Skeletal muscle tissue (tissue), 4 donors: ENCODE measurements around the gene SP9. TPM values are rescaled to one million over a fixed set of nuclear protein-coding genes. Genes with fewer than 3 reads are reported as not detected.

ENCODE experiments used
- H3K27ac ChIP-seq: one replicate; pipeline ENCODE4 v1.7.0; 2013; ENCODE audit warnings: mild to moderate bottlenecking, low read depth, low read length, inconsistent platforms
- H3K27me3 ChIP-seq, 3 donors: one replicate each; pipeline ENCODE4 v1.7.0; 2013; ENCODE audit warnings: low read length in 3 of 3; ENCODE audit not compliant: control insufficient read depth in 3 of 3, insufficient read depth in 3 of 3
- H3K36me3 ChIP-seq, 3 donors: one replicate each; pipeline ENCODE4 v1.7.0; 2013; ENCODE audit warnings: low read length in 3 of 3; ENCODE audit not compliant: control insufficient read depth in 3 of 3, insufficient read depth in 3 of 3
- H3K4me1 ChIP-seq, 3 donors: one replicate each; pipeline ENCODE4 v1.7.0; 2013; ENCODE audit warnings: low read length in 3 of 3, mild to moderate bottlenecking in 3 of 3; ENCODE audit not compliant: control insufficient read depth in 3 of 3, insufficient read depth in 3 of 3
- H3K4me3 ChIP-seq, 3 donors: one replicate each; pipeline ENCODE4 v1.7.0; 2013; ENCODE audit warnings: low read length in 3 of 3
- H3K9ac ChIP-seq, 3 donors: one replicate each; pipeline ENCODE4 v1.7.0; 2013; ENCODE audit warnings: low read length in 3 of 3, mild to moderate bottlenecking in 3 of 3, moderate library complexity in 2 of 3, low read depth in 1 of 3
- H3K9me3 ChIP-seq, 3 donors: one replicate each; pipeline ENCODE4 v1.7.0; 2013; ENCODE audit warnings: low read length in 3 of 3; ENCODE audit not compliant: control insufficient read depth in 3 of 3
- total RNA-seq: library from RNA; depleted of rRNA; stranded (reverse); fragments of >200 nt; gene quantifications from one replicate; pipeline ENCODE4 v1.2.3, GENCODE V29; 2014
- donor health status: Osteomylitis.

Gene SP9
- total RNA-seq, 1 donor from 2014 or later = not detected

- Histone ChIP-seq H3K9me3 (no peaks in the 10 kb centered on the region), H3K4me1 (peaks cover 21 to 31% (median 22%) of the 10 kb centered on the region in 3 donors), H3K36me3 (no peaks in the 10 kb centered on the region), H3K27ac (no peak overlapping the region), H3K4me3 (no peak overlapping the region), H3K27me3 (peaks cover 88 to 92% (median 90%) of the 10 kb centered on the region in 3 donors), H3K9ac (no peak overlapping the region)
Measured at GRCh38 chr2:174333017-174333371, 1.8 kb upstream of the SP9 start.

- Histone ChIP-seq H3K4me1 (peaks cover 21 to 31% (median 22%) of the 10 kb centered on the region in 3 donors), H3K4me3 (no peak overlapping the region), H3K36me3 (no peaks in the 10 kb centered on the region), H3K9me3 (no peaks in the 10 kb centered on the region), H3K9ac (no peak overlapping the region), H3K27ac (no peak overlapping the region), H3K27me3 (peaks cover 89 to 93% (median 92%) of the 10 kb centered on the region in 3 donors)
Measured at GRCh38 chr2:174333372-174334277, 1.1 kb upstream of the SP9 start.

GRCh38 chr2:174334278-174334715 is 457 bp upstream of the SP9 start:
- H3K36me3 ChIP-seq = no peaks in the 10 kb centered on the region
- no peak overlapping the region for H3K4me3 ChIP-seq
- no peak overlapping the region for H3K9ac ChIP-seq
- H3K4me1 ChIP-seq = peaks cover 21 to 31% (median 22%) of the 10 kb centered on the region in 3 donors
- no peaks in the 10 kb centered on the region for H3K9me3 ChIP-seq
- peaks cover 89 to 93% (median 92%) of the 10 kb centered on the region in 3 donors for H3K27me3 ChIP-seq
- H3K27ac ChIP-seq = no peak overlapping the region

GRCh38 chr2:174335254-174335987 is 667 bp downstream of the SP9 start:
- no peaks in the 10 kb centered on the region for H3K9me3 ChIP-seq
- H3K4me1 ChIP-seq = peaks cover 21 to 31% (median 22%) of the 10 kb centered on the region in 3 donors
- peak overlapping the region in 1 of 3 donors; percentile 16 for H3K9ac ChIP-seq
- peaks cover 84 to 91% (median 87%) of the 10 kb centered on the region in 3 donors for H3K27me3 ChIP-seq
- H3K4me3 ChIP-seq = peak overlapping the region; percentile 61 to 70 (median 63)
- H3K27ac ChIP-seq = no peak overlapping the region
- H3K36me3 ChIP-seq = no peaks in the 10 kb centered on the region

GRCh38 chr2:174335988-174336500 is 1.3 kb downstream of the SP9 start:
- peak overlapping the region; percentile 30 to 70 (median 61) for H3K4me3 ChIP-seq
- no peaks in the 10 kb centered on the region for H3K36me3 ChIP-seq
- H3K27me3 ChIP-seq = peaks cover 82 to 89% (median 87%) of the 10 kb centered on the region in 3 donors
- no peaks in the 10 kb centered on the region for H3K9me3 ChIP-seq
- no peak overlapping the region for H3K9ac ChIP-seq
- H3K4me1 ChIP-seq = peaks cover 21 to 31% (median 22%) of the 10 kb centered on the region in 3 donors
- H3K27ac ChIP-seq = no peak overlapping the region

GRCh38 chr2:174336501-174337336 is 2.0 kb downstream of the SP9 start:
- Histone ChIP-seq H3K36me3 (no peaks in the 10 kb centered on the region), H3K27ac (no peak overlapping the region), H3K27me3 (peaks cover 82 to 85% (median 84%) of the 10 kb centered on the region in 3 donors), H3K9ac (peak overlapping the region in 1 of 3 donors; percentile 50), H3K9me3 (no peaks in the 10 kb centered on the region), H3K4me1 (peaks cover 23 to 33% (median 24%) of the 10 kb centered on the region in 3 donors), H3K4me3 (peak overlapping the region in 2 of 3 donors; percentile 61 to 70)

GRCh38 chr2:174337337-174338146 is 2.8 kb downstream of the SP9 start:
- no peaks in the 10 kb centered on the region for H3K36me3 ChIP-seq
- H3K4me1 ChIP-seq = peaks cover 26 to 39% (median 30%) of the 10 kb centered on the region in 3 donors
- H3K9me3 ChIP-seq = no peaks in the 10 kb centered on the region
- peak overlapping the region; percentile 30 to 70 (median 61) for H3K4me3 ChIP-seq
- H3K27me3 ChIP-seq = peaks cover 83 to 85% (median 84%) of the 10 kb centered on the region in 3 donors
- no peak overlapping the region for H3K27ac ChIP-seq
- H3K9ac ChIP-seq = peak overlapping the region in 1 of 3 donors; percentile 50

GRCh38 chr2:174338147-174338605 is 3.4 kb downstream of the SP9 start:
- Histone ChIP-seq H3K4me1 (peaks cover 26 to 39% (median 30%) of the 10 kb centered on the region in 3 donors), H3K27me3 (peaks cover 83 to 85% (median 84%) of the 10 kb centered on the region in 3 donors), H3K9me3 (no peaks in the 10 kb centered on the region), H3K27ac (no peak overlapping the region), H3K4me3 (no peak overlapping the region), H3K36me3 (no peaks in the 10 kb centered on the region), H3K9ac (no peak overlapping the region)
